Activated naive CD8-positive, alpha-beta T cell (primary cell): Measurements from ENCODE around the gene PKP1.

Experiments
- H3K27ac Mint-ChIP-seq: one replicate; pipeline ENCODE4 v1.8.0; 2021; ENCODE audit warnings: mixed read lengths
- H3K27me3 Mint-ChIP-seq: one replicate; pipeline ENCODE4 v1.8.0; 2021; ENCODE audit warnings: mixed read lengths
- H3K36me3 Mint-ChIP-seq: one replicate; pipeline ENCODE4 v1.8.0; 2021; ENCODE audit warnings: mixed read lengths
- H3K4me1 Mint-ChIP-seq: one replicate; pipeline ENCODE4 v1.8.0; 2021; ENCODE audit warnings: low read depth, mixed read lengths
- H3K4me3 Mint-ChIP-seq: one replicate; pipeline ENCODE4 v1.8.0; 2021; ENCODE audit warnings: mild to moderate bottlenecking, mixed read lengths
- H3K9me3 Mint-ChIP-seq: one replicate; pipeline ENCODE4 v1.8.0; 2021; ENCODE audit warnings: low read depth, mixed read lengths

Gene PKP1

GRCh38 chr1:201360486-201360885 lies 77.2 kb downstream of the PKP1 start:
- no peak overlapping the region for H3K27ac Mint-ChIP-seq
- H3K36me3 Mint-ChIP-seq, result no peaks in the 10 kb centered on the region
- H3K4me3 Mint-ChIP-seq, result no peak overlapping the region
- no peaks in the 10 kb centered on the region for H3K9me3 Mint-ChIP-seq
- H3K27me3 Mint-ChIP-seq, result peaks cover 2% of the 10 kb centered on the region
- H3K4me1 Mint-ChIP-seq, result no peaks in the 10 kb centered on the region

- no peak overlapping the region for H3K4me3 Mint-ChIP-seq
- H3K36me3 Mint-ChIP-seq, result no peaks in the 10 kb centered on the region
- no peak overlapping the region for H3K27ac Mint-ChIP-seq
- H3K27me3 Mint-ChIP-seq, result peaks cover 2% of the 10 kb centered on the region
- no peaks in the 10 kb centered on the region for H3K9me3 Mint-ChIP-seq
- no peaks in the 10 kb centered on the region for H3K4me1 Mint-ChIP-seq
Measured at GRCh38 chr1:201360901-201361651, 77.8 kb downstream of the PKP1 start.

- Mint-ChIP-seq H3K36me3 (no peaks in the 10 kb centered on the region), H3K27me3 (peaks cover 2% of the 10 kb centered on the region), H3K27ac (no peak overlapping the region)
Measured at GRCh38 chr1:201361652-201362504, 78.6 kb downstream of the PKP1 start.

GRCh38 chr1:201362906-201363305 lies 79.6 kb downstream of the PKP1 start:
- Mint-ChIP-seq H3K27ac (no peak overlapping the region), H3K9me3 (no peaks in the 10 kb centered on the region), H3K4me1 (no peaks in the 10 kb centered on the region), H3K27me3 (peaks cover 2% of the 10 kb centered on the region), H3K4me3 (no peak overlapping the region), H3K36me3 (no peaks in the 10 kb centered on the region)

More at GRCh38 chr1:201361652-201362504, 78.6 kb downstream of the PKP1 start:
- no peaks in the 10 kb centered on the region for H3K4me1 Mint-ChIP-seq
- no peaks in the 10 kb centered on the region for H3K9me3 Mint-ChIP-seq
- H3K4me3 Mint-ChIP-seq, result no peak overlapping the region

GRCh38 chr1:201363467-201363866 lies 80.2 kb downstream of the PKP1 start:
- H3K4me3 Mint-ChIP-seq, result no peak overlapping the region
- H3K27ac Mint-ChIP-seq, result no peak overlapping the region
- H3K27me3 Mint-ChIP-seq, result peaks cover 2% of the 10 kb centered on the region
- no peaks in the 10 kb centered on the region for H3K9me3 Mint-ChIP-seq
- H3K36me3 Mint-ChIP-seq, result no peaks in the 10 kb centered on the region
- H3K4me1 Mint-ChIP-seq, result no peaks in the 10 kb centered on the region

GRCh38 chr1:201364808-201365105 lies 81.5 kb downstream of the PKP1 start:
- Mint-ChIP-seq H3K4me1 (no peaks in the 10 kb centered on the region), H3K36me3 (no peaks in the 10 kb centered on the region), H3K4me3 (no peak overlapping the region), H3K9me3 (no peaks in the 10 kb centered on the region), H3K27ac (no peak overlapping the region), H3K27me3 (peaks cover 2% of the 10 kb centered on the region)

- peaks cover 2% of the 10 kb centered on the region for H3K27me3 Mint-ChIP-seq
- no peaks in the 10 kb centered on the region for H3K9me3 Mint-ChIP-seq
- H3K36me3 Mint-ChIP-seq, result no peaks in the 10 kb centered on the region
- no peak overlapping the region for H3K27ac Mint-ChIP-seq
- no peaks in the 10 kb centered on the region for H3K4me1 Mint-ChIP-seq
- H3K4me3 Mint-ChIP-seq, result no peak overlapping the region
Measured at GRCh38 chr1:201365251-201365650, 81.9 kb downstream of the PKP1 start.

GRCh38 chr1:201366696-201367095 lies 83.4 kb downstream of the PKP1 start:
- peaks cover 2% of the 10 kb centered on the region for H3K27me3 Mint-ChIP-seq
- no peak overlapping the region for H3K27ac Mint-ChIP-seq
- no peaks in the 10 kb centered on the region for H3K36me3 Mint-ChIP-seq
- no peak overlapping the region for H3K4me3 Mint-ChIP-seq
- H3K9me3 Mint-ChIP-seq, result no peaks in the 10 kb centered on the region
- no peaks in the 10 kb centered on the region for H3K4me1 Mint-ChIP-seq

- Mint-ChIP-seq H3K4me1 (no peaks in the 10 kb centered on the region), H3K36me3 (no peaks in the 10 kb centered on the region), H3K27ac (no peak overlapping the region), H3K4me3 (no peak overlapping the region), H3K9me3 (no peaks in the 10 kb centered on the region), H3K27me3 (no peaks in the 10 kb centered on the region)
Measured at GRCh38 chr1:201369209-201369608, 85.9 kb downstream of the PKP1 start.

GRCh38 chr1:201370500-201370899 lies 87.2 kb downstream of the PKP1 start:
- no peaks in the 10 kb centered on the region for H3K36me3 Mint-ChIP-seq
- no peaks in the 10 kb centered on the region for H3K9me3 Mint-ChIP-seq
- H3K27ac Mint-ChIP-seq, result no peak overlapping the region
- no peaks in the 10 kb centered on the region for H3K27me3 Mint-ChIP-seq
- no peaks in the 10 kb centered on the region for H3K4me1 Mint-ChIP-seq
- H3K4me3 Mint-ChIP-seq, result no peak overlapping the region

GRCh38 chr1:201371276-201371675 lies 88.0 kb downstream of the PKP1 start:
- no peaks in the 10 kb centered on the region for H3K4me1 Mint-ChIP-seq
- no peaks in the 10 kb centered on the region for H3K36me3 Mint-ChIP-seq
- no peak overlapping the region for H3K4me3 Mint-ChIP-seq
- no peak overlapping the region for H3K27ac Mint-ChIP-seq
- no peaks in the 10 kb centered on the region for H3K27me3 Mint-ChIP-seq
- no peaks in the 10 kb centered on the region for H3K9me3 Mint-ChIP-seq

GRCh38 chr1:201371792-201372191 lies 88.5 kb downstream of the PKP1 start:
- H3K27ac Mint-ChIP-seq, result no peak overlapping the region
- H3K36me3 Mint-ChIP-seq, result no peaks in the 10 kb centered on the region
- H3K27me3 Mint-ChIP-seq, result no peaks in the 10 kb centered on the region
- H3K4me3 Mint-ChIP-seq, result no peak overlapping the region
- no peaks in the 10 kb centered on the region for H3K9me3 Mint-ChIP-seq
- no peaks in the 10 kb centered on the region for H3K4me1 Mint-ChIP-seq

- no peaks in the 10 kb centered on the region for H3K27me3 Mint-ChIP-seq
- H3K36me3 Mint-ChIP-seq, result no peaks in the 10 kb centered on the region
- no peaks in the 10 kb centered on the region for H3K4me1 Mint-ChIP-seq
- H3K4me3 Mint-ChIP-seq, result no peak overlapping the region
- H3K9me3 Mint-ChIP-seq, result no peaks in the 10 kb centered on the region
- no peak overlapping the region for H3K27ac Mint-ChIP-seq
Measured at GRCh38 chr1:201374364-201374763, 91.1 kb downstream of the PKP1 start.

- H3K27ac Mint-ChIP-seq, result no peak overlapping the region
- no peaks in the 10 kb centered on the region for H3K9me3 Mint-ChIP-seq
- no peaks in the 10 kb centered on the region for H3K36me3 Mint-ChIP-seq
- no peak overlapping the region for H3K4me3 Mint-ChIP-seq
- H3K4me1 Mint-ChIP-seq, result no peaks in the 10 kb centered on the region
- H3K27me3 Mint-ChIP-seq, result no peaks in the 10 kb centered on the region
Measured at GRCh38 chr1:201375169-201375568, 91.9 kb downstream of the PKP1 start.

GRCh38 chr1:201376107-201376463 lies 92.8 kb downstream of the PKP1 start:
- Mint-ChIP-seq H3K9me3 (no peaks in the 10 kb centered on the region), H3K27ac (no peak overlapping the region), H3K4me3 (no peak overlapping the region), H3K36me3 (no peaks in the 10 kb centered on the region), H3K27me3 (no peaks in the 10 kb centered on the region), H3K4me1 (no peaks in the 10 kb centered on the region)
